Common myeloid progenitor, CD34-positive (primary cell): ENCODE measurements around the gene SRSF9.

Experiments
- CTCF ChIA-PET: fragments of 350-600 bp; sonication (Branson Sonifier 250); formaldehyde crosslinking; loops from one replicate; lab custom pipeline; 2021; ENCODE audit warnings: antibody characterized with exemption; lab: Charles Lee
- POLR2A ChIA-PET: fragments of 350-600 bp; sonication (Branson Sonifier 250); formaldehyde crosslinking; loops from one replicate; lab custom pipeline; 2021; ENCODE audit warnings: antibody characterized with exemption; lab: Charles Lee
- DNase-seq, 3 donors: peaks; one replicate each; pipeline versions ENCODE4 v3.0.0 to v3.0.0-alpha.2; 2013
- H3K27ac ChIP-seq, 2 experiments: 1 replicate in 1 of 2; 2 replicates in 1 of 2; pipeline ENCODE4 v1.7.0; 2013; ENCODE audit warnings: inconsistent platforms in 2 of 2, low read length in 2 of 2, mild to moderate bottlenecking in 2 of 2, low read depth in 1 of 2, moderate library complexity in 1 of 2; ENCODE audit not compliant: severe bottlenecking in 2 of 2, insufficient read depth in 1 of 2, poor library complexity in 1 of 2
- H3K27me3 ChIP-seq, 5 experiments: replicated peaks in 2 of 5; 1 replicate in 3 of 5; 2 replicates in 2 of 5; pipeline versions ENCODE4 v1.6.1 to v1.7.0; 2013; ENCODE audit warnings: low read length in 4 of 5, mild to moderate bottlenecking in 2 of 5, moderate library complexity in 2 of 5, inconsistent platforms in 1 of 5; ENCODE audit not compliant: insufficient read depth in 5 of 5, control insufficient read depth in 4 of 5
- H3K36me3 ChIP-seq, 4 experiments: 1 replicate in 2 of 4; 2 replicates in 2 of 4; pipeline versions ENCODE4 v1.6.1 to v1.7.0; 2013; ENCODE audit warnings: low read length in 3 of 4, control low read depth in 1 of 4, mild to moderate bottlenecking in 1 of 4; ENCODE audit not compliant: control insufficient read depth in 4 of 4, insufficient read depth in 4 of 4
- H3K4me1 ChIP-seq, 4 experiments: 1 replicate in 3 of 4; 2 replicates in 1 of 4; pipeline versions ENCODE4 v1.6.1 to v1.7.1; 2013; ENCODE audit warnings: low read length in 3 of 4, mild to moderate bottlenecking in 3 of 4, control low read depth in 1 of 4, inconsistent platforms in 1 of 4, moderate library complexity in 1 of 4; ENCODE audit not compliant: control insufficient read depth in 4 of 4, insufficient read depth in 4 of 4; ENCODE audit errors: control extremely low read depth in 1 of 4
- H3K4me3 ChIP-seq, 7 experiments: 1 replicate in 4 of 7; 2 replicates in 3 of 7; pipeline versions ENCODE4 v1.5.1 to v1.7.0; 2013; ENCODE audit warnings: mild to moderate bottlenecking in 7 of 7, low read length in 6 of 7, moderate library complexity in 6 of 7, inconsistent platforms in 2 of 7, low read depth in 2 of 7, control low read depth in 1 of 7; ENCODE audit not compliant: insufficient read depth in 4 of 7, control insufficient read depth in 1 of 7; ENCODE audit errors: extremely low read depth in 1 of 7
- H3K9me3 ChIP-seq, 5 experiments: 1 replicate in 4 of 5; 2 replicates in 1 of 5; pipeline versions ENCODE4 v1.6.1 to v1.7.1; 2013; ENCODE audit warnings: low read length in 4 of 5, mild to moderate bottlenecking in 2 of 5, inconsistent platforms in 1 of 5, low read depth in 1 of 5, moderate library complexity in 1 of 5; ENCODE audit not compliant: control insufficient read depth in 4 of 5, insufficient read depth in 2 of 5; ENCODE audit errors: control extremely low read depth in 1 of 5
- WGBS: methylation state at CpG from one replicate; pipeline ENCODE4 v1.1.5; 2013; ENCODE audit not compliant: insufficient coverage; 5-methylcytosine and 5-hydroxymethylcytosine counted together

Gene SRSF9

DNA sequence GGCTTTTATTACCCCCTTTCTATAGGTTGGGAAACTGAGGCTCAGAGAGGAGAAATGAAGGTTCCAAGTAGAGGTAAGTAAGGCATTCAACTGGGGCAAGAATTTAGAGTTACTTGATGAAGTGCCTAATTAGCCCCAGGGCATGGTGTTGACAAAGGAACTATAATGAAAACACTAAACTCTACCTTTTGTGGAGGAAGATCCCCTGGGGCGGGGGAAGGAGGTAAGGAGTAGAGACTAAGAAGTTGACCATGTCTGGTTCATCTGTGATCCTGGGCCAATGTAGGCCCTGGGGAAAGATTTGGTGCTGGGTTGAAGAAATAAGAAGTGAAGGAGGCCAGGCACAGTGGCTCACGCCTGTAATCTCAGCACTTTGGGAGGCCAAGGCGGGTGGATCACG lies 47.8 kb downstream of the SRSF9 start:
- 86% methylated on average over 3 of the region's 4 CpGs for WGBS
- Histone ChIP-seq H3K27me3 (peaks cover 0 to 5% (median 0%) of the 10 kb centered on the region in 5 experiments), H3K9me3 (no peaks in the 10 kb centered on the region), H3K27ac (no peak overlapping the region), H3K4me1 (no peaks in the 10 kb centered on the region), H3K36me3 (no peaks in the 10 kb centered on the region), H3K4me3 (no peak overlapping the region)
- ChIA-PET CTCF (interaction anchor here (1.7 kb wide), 1 partner anchor 66 kb away, joined by 3 read pairs; no protein-coding TSS in a partner anchor), POLR2A (no interaction called here)
- no peak for DNase-seq

DNA sequence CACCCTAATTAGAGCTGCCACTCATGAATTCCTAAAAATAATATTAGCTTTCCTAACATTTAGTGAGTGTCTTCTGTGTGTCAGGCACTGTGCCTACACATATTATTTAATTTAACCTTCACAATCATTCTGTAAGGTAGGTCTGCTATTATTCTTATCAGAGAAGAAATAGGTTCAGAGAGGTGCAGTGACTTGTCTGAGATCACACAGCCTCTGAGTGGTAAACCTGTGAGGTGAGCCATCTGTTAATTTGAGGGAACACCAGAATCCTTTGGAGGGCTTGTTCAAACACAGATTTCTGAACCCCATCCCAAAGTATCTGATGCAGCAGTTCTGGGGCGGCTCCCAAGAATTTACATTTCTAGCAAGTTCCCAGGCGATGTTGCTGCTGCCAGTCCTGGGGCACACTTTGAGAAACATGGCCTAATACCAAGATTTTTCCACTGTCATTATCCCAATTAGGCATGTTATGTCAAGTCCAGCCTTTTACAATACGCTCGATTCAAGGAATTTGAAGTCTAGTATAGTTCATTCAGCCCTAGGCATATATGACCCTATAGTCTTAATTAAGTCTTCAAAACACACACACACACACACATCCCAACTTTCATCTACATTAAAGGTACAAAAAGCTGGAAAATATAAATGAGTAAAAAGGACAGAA lies 51.5 kb downstream of the SRSF9 start:
- H3K4me3 ChIP-seq: no peak overlapping the region
- H3K36me3 ChIP-seq: no peaks in the 10 kb centered on the region
- H3K27me3 ChIP-seq: peaks cover 0 to 2% (median 0%) of the 10 kb centered on the region in 5 experiments
- DNase-seq: no peak
- CTCF ChIA-PET: interaction anchor here (0.7 to 1.4 kb wide), 4 partner anchors 10 to 24 kb away, joined by 3 to 5 read pairs (median 4); no protein-coding TSS in a partner anchor
- no peak overlapping the region for H3K27ac ChIP-seq
- H3K4me1 ChIP-seq: no peaks in the 10 kb centered on the region
- WGBS: 100% methylated on average over 4 of the region's 4 CpGs
- no peaks in the 10 kb centered on the region for H3K9me3 ChIP-seq
- POLR2A ChIA-PET: interaction anchor here (0.6 kb wide), 1 partner anchor 65 kb away, joined by 3 read pairs; no protein-coding TSS in a partner anchor

DNA sequence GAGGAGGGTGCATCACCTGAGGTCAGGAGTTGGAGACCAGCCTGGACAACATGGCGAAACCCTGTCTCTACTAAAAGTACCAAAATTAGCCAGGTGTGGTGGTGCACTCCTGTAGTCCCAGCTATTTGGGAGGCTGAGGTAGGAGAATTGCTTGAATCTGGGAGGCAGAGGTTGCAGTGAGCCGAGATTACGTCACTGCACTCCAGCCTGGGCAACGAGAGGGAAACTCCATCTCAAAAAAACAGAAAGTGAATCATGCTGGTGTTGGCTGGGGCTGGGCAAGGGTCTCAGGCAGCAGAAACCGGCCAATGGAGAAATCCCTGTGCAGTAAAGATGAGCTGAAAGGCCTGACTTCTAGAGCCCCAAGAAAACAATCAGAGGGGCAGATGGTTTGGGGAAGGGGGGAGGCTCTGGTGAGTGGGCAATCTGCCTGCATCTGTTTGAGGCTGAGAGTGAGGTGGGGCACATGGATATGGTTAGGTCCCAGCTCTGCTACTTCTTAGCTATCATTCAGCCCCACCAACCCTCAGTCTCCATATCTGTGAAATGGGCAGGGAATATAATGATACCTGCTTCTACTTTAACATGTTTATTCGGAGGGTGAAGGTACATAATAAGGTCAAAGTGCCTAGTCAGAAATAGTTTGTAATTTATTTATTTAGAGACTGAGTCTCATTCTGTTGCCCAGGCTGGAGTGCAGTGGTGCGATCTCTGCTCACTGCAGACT lies 52.9 kb downstream of the SRSF9 start:
- Histone ChIP-seq H3K27ac (no peak overlapping the region), H3K27me3 (peaks cover 0 to 2% (median 0%) of the 10 kb centered on the region in 5 experiments), H3K4me3 (no peak overlapping the region), H3K36me3 (no peaks in the 10 kb centered on the region), H3K9me3 (no peaks in the 10 kb centered on the region), H3K4me1 (no peaks in the 10 kb centered on the region)
- WGBS: 95% methylated on average over 2 of the region's 7 CpGs
- DNase-seq: no peak
- CTCF ChIA-PET: interaction anchor here (1.2 to 1.5 kb wide), 2 partner anchors 49 to 93 kb away, joined by 3 read pairs; no protein-coding TSS in a partner anchor
- POLR2A ChIA-PET: no interaction called here

DNA sequence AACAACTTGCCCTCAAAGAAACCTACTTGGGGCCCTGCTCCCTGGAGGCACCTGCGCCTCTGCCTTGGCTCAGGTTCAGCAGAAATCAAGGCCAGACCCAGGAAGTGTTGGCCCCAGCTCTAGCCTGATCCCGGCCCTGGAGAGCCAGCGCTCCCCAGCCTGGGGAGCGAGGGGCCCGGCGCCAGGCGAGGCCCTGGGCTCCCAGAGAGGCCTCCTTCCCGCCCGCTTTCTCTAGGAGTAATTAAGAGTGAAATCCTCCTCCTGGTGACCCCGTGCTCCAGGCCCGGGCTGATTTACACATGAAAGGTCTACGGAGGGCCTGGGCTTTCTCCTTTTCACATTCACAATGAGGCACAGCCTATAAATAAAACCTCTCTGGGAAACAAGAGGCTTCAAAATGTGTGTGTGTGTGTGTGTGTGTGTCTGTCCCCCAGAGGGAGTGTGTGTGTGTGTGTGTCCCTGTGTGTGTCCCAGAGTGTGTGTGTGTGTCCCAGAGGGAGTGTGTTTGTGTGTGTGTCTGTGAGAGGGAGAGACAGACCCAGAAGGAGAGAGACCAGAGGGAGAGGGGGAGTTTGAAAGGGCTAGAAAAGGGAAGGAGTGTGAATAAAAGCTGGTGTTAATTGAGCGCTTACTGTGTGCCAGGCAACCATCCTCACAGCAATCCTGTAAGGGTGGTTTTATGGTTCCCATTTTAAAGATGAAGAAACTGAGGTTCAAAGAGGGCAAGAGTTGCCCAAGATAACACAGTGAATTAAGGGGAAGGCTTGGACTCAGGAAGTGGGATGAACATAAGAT lies 55.5 kb downstream of the SRSF9 start:
- no peak for DNase-seq
- H3K27ac ChIP-seq: no peak overlapping the region
- 89% methylated on average over 11 of the region's 13 CpGs for WGBS
- no peaks in the 10 kb centered on the region for H3K36me3 ChIP-seq
- peaks cover 0 to 2% (median 0%) of the 10 kb centered on the region in 5 experiments for H3K27me3 ChIP-seq
- ChIA-PET POLR2A (interaction anchor here (0.7 kb wide), 1 partner anchor 49 kb away, joined by 3 read pairs; no protein-coding TSS in a partner anchor), CTCF (no interaction called here)
- H3K4me3 ChIP-seq: no peak overlapping the region
- no peaks in the 10 kb centered on the region for H3K4me1 ChIP-seq
- H3K9me3 ChIP-seq: no peaks in the 10 kb centered on the region

DNA sequence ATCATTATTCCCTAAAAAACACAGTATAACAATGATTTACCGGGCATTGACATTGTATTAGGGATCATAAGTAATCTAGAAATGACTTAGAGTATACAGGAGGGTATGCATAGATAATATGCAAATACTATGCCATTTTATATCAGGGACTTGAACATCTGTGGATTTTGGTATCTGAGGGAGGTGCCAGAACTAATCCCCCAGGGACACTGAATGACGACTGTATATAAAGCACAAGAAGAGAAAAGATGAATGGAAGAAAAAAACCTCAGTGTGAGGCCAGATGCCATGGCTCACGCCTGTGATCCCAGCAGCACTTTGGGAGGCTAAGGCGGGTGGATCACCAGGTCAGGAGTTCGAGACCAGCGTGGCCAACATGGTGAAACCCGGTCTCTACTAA lies 57.1 kb downstream of the SRSF9 start:
- no peaks in the 10 kb centered on the region for H3K4me1 ChIP-seq
- H3K36me3 ChIP-seq: no peaks in the 10 kb centered on the region
- no peaks in the 10 kb centered on the region for H3K9me3 ChIP-seq
- DNase-seq: no peak
- POLR2A ChIA-PET: no interaction called here
- no peak overlapping the region for H3K27ac ChIP-seq
- no peaks in the 10 kb centered on the region for H3K27me3 ChIP-seq
- CTCF ChIA-PET: no interaction called here
- 92% methylated on average over 1 of the region's 7 CpGs for WGBS
- H3K4me3 ChIP-seq: no peak overlapping the region
